ENCODE measurements around the gene GOLGA2.
"Not testable (repeated sequence)": the region's sequence is repeated elsewhere in the genome, so short reads cannot be mapped to it uniquely, and the experiment has no call there.

Gene GOLGA2

DNA sequence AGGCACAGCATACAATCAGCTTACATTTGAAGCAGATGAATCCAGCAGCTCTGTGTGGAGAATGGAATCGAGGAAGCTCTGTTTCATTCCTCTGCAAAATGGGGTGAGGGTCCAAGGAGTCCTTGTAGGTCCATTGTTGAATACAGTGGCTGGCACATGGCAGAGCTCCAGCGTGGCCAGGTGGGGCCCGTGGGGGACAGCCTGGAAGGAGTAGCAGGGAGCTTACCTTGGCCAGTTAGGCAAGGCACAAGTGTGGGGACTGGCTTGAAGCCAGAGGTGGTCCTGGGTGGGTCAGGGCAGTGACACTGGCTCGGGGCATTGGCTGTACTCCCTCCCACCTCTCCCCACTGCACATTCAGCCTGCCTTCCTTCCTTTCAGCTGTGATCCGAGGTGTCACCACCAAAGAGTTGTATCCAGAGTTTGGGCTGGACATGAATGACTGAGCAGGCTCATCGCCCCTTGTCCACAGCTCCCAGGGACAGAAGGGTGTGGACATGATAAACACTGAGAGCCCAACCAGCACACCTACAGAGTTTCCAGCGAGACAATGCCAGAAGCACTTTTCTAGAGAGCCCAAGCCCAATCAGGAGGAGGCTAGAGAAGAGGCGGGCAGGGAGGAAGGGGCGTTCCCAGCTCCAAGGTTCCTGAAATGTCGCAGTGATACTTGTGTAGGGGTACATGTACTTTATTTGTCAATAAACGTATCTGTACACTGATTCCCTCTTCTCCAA lies 12.6 kb upstream of the GOLGA2 start:
- no peak for DNase-seq

DNA sequence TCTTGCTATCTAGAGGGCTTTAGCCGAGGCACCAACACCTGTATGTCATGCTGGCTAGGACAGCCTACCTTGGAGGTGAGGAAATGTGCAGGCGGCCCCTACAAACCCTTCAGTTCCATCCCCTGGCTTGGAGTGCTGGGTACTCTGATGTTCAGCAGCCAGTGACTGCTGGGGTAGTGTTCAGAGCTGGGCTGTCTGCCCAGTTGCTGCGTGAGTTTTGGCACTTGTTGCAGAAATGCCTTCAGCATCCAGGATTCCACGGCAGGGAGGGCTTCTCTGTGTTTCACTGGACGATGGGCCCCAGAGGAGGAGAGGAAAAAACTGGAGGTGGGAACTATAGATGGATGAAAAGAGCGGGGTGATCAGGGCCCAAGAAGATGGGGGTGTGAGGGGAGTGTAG lies 10.6 kb upstream of the GOLGA2 start:
- DNase-seq = no peak

DNA sequence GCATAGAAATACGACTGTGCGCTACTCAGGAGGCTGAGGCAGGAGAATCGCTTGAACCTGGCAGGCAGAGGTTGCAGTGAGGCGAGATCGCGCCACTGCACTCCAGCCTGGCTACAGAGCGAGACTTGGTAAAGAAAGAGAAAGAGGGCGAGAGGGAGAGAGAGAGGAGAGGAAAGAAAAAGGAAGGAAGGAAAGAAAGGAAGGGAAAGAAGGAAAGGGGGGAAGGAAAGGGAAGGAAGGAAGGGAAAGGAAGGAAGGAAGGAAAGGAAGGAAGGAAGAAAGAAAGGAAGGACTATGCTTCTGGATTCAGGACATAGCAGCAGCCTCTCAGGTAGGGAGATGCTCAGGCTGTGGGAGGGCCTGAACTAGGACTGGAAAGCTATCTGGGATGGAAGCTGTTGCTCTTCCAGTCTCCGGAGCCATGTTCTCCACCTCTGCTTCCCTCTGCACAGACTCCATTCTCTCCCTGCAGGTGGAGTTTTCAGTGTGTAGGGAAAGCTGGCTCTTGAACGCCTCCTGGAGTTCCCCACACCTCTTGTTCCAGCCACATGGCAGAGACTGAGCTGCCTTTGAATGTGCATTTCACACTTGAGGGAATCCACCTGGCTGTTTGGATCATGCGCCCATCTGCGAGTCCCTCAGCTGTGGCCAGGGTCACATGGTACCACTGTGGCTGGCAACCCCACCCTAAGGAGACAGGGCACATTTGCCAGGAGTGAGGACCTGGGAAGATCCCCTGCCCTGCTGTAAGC lies 9.4 kb upstream of the GOLGA2 start:
- DNase-seq = no peak

- DNase-seq = no peak
Observed at GRCh38 chr9:128282500-128282899, 6.7 kb upstream of the GOLGA2 start.

- DNase-seq = no peak
Observed at GRCh38 chr9:128280084-128280622, 4.3 kb upstream of the GOLGA2 start.

DNA sequence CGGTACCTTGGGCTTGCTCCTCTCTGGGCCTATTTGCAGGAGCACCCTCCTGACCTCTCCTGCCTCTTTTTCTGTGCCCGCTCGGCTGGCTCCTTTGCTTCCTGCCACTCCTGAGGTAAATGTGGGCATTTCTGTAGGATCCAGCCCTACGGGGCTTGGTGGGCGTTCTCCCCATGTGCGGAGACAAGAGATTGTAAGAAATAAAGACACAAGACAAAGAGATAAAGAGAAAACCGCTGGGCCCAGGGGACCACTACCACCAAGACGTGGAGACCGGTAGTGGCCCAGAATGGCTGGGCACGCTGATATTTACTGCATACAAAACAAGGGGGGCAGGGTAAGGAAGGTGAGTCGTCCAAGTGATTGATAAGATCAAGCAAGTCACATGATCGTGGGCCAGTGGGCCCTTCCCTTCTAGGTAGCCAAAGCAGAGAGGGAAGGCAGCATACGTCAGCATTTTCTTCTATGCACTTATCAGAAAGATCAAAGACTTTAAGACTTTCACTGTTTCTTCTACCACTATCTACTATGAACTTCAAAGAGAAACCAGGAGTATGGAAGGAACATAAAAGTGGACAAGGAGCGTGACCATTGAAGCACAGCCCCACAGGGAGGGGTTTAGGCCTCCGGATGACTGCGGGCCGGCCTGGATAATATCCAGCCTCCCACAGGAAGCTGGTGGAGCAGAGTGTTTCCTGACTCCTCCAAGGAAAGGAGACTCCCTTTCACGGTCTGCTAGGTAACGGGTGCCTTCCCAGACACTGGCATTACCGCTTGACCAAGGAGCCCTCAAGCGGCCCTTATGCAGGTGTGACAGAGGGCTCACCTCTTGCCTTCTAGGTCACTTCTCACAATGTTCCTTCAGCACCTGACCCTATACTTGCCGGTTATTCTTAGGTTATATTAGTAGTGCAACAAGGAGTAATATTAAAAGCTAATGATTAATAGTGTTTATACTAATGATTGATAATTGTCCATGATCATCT lies 3.6 kb upstream of the GOLGA2 start:
- not testable (repeated sequence) for DNase-seq

- DNase-seq = no peak
Observed at GRCh38 chr9:128276574-128277270, 915 bp upstream of the GOLGA2 start.

- peak; percentile 100 for DNase-seq
Observed at GRCh38 chr9:128276008-128276573, 284 bp upstream of the GOLGA2 start, which contains the start of gene SWI5. Gene SWI5 (plus strand): TSS chr9:128276276.

- DNase-seq = no peak
Observed at GRCh38 chr9:128274245-128274644, 1.6 kb downstream of the GOLGA2 start.

DNA sequence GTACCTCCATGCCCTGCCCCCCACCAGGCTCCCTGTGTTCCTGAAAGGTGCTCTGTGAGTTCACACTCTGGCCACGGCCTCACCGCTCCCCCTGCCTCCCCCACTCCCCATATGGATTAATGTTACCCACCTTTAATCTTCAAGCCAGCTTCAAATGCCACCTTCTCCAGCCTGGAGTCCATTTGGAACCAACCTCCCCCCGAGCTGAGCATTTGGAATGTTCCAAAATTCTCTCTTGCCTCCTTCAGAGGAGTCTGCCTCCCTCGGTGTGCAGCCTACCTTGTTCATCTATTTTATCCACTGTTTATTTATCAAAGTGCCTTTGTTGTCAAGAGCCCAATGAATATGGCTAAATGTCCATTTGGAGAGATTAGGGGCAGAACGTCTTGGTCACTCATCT lies 4.3 kb downstream of the GOLGA2 start:
- DNase-seq = no peak

DNA sequence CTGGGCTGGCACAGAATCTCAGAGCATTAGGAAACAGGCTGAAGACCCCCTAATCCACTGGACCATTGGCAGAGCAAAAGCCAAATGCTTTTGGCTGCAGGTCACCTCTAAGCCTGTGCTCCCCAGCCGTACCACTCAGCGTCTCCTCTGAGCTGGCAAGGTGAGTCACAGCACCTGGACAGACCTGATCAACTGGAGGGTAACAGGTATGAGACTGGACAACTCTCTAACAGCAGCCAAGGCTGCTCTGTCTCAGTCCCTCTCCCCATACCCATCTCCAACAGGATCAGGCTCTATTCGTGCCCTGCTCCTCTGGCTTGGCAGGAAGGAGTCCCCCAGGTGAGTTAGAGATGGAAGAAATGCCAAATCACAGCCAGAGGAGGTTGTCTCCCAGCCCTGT lies 4.7 kb downstream of the GOLGA2 start:
- DNase-seq = no peak

GRCh38 chr9:128266868-128267590 lies 8.8 kb downstream of the GOLGA2 start:
- DNase-seq = no peak

DNA sequence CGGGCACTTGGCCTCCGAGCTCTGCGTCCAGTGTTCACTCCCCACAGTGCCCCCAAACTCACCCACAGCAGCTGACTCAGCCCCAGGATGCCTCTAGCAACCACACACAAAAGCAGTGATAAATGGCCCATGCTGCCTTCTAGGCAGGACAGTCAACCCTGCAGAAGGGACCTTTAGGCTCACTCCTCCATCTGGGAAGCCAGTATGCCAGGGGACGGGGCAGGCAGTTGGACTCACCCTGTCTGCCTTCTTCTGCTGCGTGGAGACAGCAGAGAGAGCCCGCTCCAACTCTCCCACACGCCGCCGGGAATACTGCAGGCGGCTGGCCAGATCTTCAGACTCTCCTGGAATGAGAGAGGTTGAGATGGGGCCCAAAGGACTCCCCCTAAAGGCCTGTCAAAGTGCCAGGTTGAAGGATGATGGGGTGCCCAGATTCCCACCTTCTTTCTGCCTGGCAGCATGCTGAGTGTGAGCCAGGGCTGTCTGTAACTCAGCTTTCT lies 10.4 kb downstream of the GOLGA2 start:
- DNase-seq = no peak

DNA sequence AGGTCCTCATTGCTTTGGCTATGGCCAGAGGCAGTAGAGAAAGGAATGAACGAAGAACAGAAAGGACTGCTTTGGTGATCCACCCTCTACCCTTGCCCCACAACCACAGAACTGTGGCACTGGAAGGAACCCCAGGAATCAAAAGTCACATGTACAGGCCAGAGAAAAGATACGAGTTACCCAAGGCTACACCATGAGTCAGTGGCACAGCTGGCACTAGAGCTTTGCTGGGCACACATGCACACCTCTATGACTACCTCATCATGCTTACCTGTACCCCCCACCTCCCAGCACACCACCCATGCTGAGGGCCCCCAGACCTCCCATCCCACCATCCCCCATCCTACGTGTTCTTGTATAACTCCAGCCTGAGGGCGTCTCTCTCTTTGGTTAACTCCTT lies 13.1 kb downstream of the GOLGA2 start:
- no peak for DNase-seq

- DNase-seq = no peak
Observed at GRCh38 chr9:128260340-128260739, 15.5 kb downstream of the GOLGA2 start.

- no peak for DNase-seq
Observed at GRCh38 chr9:128259156-128259555, 16.7 kb downstream of the GOLGA2 start.

DNA sequence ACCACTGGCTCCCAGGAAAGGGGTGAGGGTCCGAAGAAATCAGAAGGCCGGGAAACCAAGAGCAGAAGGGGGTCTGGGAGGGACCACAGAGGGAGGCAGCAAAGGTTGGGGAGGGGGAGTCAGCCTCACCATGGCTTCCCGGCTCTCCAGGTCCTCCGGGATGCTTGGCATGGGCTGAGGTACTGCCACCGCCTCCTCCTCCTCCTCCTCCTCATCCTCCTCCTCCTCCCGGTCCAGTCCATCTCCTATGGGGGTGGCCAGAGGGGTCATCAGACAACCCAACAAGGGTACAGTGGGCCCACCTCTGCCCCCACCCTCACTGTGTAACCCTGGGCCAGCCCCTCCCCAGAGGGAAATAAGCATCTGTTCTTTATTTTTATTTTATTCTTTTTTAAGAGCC lies 17.5 kb downstream of the GOLGA2 start:
- DNase-seq = no peak

DNA sequence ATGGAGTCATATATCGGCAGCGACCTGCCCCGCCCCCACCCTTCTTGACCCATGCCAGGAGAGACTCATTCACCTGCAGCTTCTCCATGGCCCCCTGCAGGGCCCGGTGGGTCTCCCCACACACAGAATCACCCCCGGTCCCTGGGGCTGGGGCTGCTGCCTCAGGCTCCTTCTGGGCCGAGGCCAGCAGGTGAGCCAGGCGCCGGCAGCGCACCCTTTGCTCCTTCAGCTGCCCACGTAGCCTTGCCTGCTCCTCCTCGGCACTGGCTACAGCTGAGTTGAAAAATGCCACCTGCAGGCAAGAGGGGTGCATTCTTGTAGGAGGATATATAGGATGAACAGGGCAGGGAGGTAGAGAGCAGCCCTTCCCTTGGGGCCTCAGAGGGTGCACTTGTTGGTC lies 17.9 kb downstream of the GOLGA2 start:
- DNase-seq = no peak

- no peak for DNase-seq
Observed at GRCh38 chr9:128257086-128257825, 18.6 kb downstream of the GOLGA2 start.

All from CD4-positive, alpha-beta T cell treated with Interleukin-17A for 1 hour (primary cell).